Measurements from ENCODE around the gene SSNA1.
A peak's percentile ranks its signal among the peaks of the same experiment; 100 is the strongest.
"Not testable (repeated sequence)": the region's sequence is repeated elsewhere in the genome, so short reads cannot be mapped to it uniquely, and the experiment has no call there.

Gene SSNA1

GRCh38 chr9:137234055-137234697, 45.7 kb downstream of the SSNA1 start:
- DNase-seq: no peak

GRCh38 chr9:137234758-137235423, 46.4 kb downstream of the SSNA1 start:
- DNase-seq: no peak

- DNase-seq: no peak
Measured at GRCh38 chr9:137235424-137236237, 47.2 kb downstream of the SSNA1 start.

GRCh38 chr9:137236238-137236935, 47.9 kb downstream of the SSNA1 start:
- peak; percentile 72 for DNase-seq

- DNase-seq: no peak
Measured at GRCh38 chr9:137236936-137237421, 48.5 kb downstream of the SSNA1 start.

GRCh38 chr9:137237759-137238726, 49.6 kb downstream of the SSNA1 start:
- DNase-seq: no peak

GRCh38 chr9:137239541-137240200, 51.2 kb downstream of the SSNA1 start:
- DNase-seq: not testable (repeated sequence)

Measured in fibroblast of skin of abdomen (primary cell).